ENCODE measurements around the gene CLN6.
"Not testable (repeated sequence)": the region's sequence is repeated elsewhere in the genome, so short reads cannot be mapped to it uniquely, and the experiment has no call there.

CLN6 gene

GRCh38 chr15:68228143-68228970 is 1.2 kb downstream of the CLN6 start:
- H3K4me3 ChIP-seq (ENCODE audit: low read depth, low read length): peak overlapping the region; percentile 83
- peak; percentile 71 for DNase-seq (ENCODE audit: low read depth)
- TF ChIP-seq POLR2A (IDR thresholded peaks at IDR 0.05; ENCODE audit: extremely low read depth, insufficient read length) (no peak), CTCF (IDR thresholded peaks at IDR 0.05; ENCODE audit: low read depth, low read length) (no peak), MYC (IDR thresholded peaks at IDR 0.05; ENCODE audit: low read depth, low read length) (no peak), MAX (IDR thresholded peaks at IDR 0.05; ENCODE audit: low read depth, low read length) (peak; percentile 34; the same call in 1 of the 2 replicates)

- no peak for DNase-seq (ENCODE audit: low read depth)
- TF ChIP-seq MAX (IDR thresholded peaks at IDR 0.05; ENCODE audit: low read depth, low read length): no peak
- no peak for TF ChIP-seq CTCF (IDR thresholded peaks at IDR 0.05; ENCODE audit: low read depth, low read length)
- TF ChIP-seq POLR2A (IDR thresholded peaks at IDR 0.05; ENCODE audit: extremely low read depth, insufficient read length): no peak
- TF ChIP-seq MYC (IDR thresholded peaks at IDR 0.05; ENCODE audit: low read depth, low read length): no peak
- peak overlapping the region; percentile 83 for H3K4me3 ChIP-seq (ENCODE audit: low read depth, low read length)
Observed at GRCh38 chr15:68227643-68228142, 1.8 kb downstream of the CLN6 start.

GRCh38 chr15:68225442-68225841 is 4.1 kb downstream of the CLN6 start:
- DNase-seq (ENCODE audit: low read depth); H3K4me3 ChIP-seq (ENCODE audit: low read depth, low read length): not testable (repeated sequence)

- TF ChIP-seq MYC (IDR thresholded peaks at IDR 0.05; ENCODE audit: low read depth, low read length) (no peak), POLR2A (IDR thresholded peaks at IDR 0.05; ENCODE audit: extremely low read depth, insufficient read length) (no peak), CTCF (IDR thresholded peaks at IDR 0.05; ENCODE audit: low read depth, low read length) (no peak), MAX (IDR thresholded peaks at IDR 0.05; ENCODE audit: low read depth, low read length) (no peak)
- peak overlapping the region; percentile 21 for H3K4me3 ChIP-seq (ENCODE audit: low read depth, low read length)
- DNase-seq (ENCODE audit: low read depth): peak; percentile 56
Observed at GRCh38 chr15:68224546-68225250, 4.8 kb downstream of the CLN6 start.

GRCh38 chr15:68224108-68224507 is 5.4 kb downstream of the CLN6 start:
- no peak overlapping the region for H3K4me3 ChIP-seq (ENCODE audit: low read depth, low read length)
- no peak for DNase-seq (ENCODE audit: low read depth)
- TF ChIP-seq MYC (IDR thresholded peaks at IDR 0.05; ENCODE audit: low read depth, low read length): no peak
- no peak for TF ChIP-seq MAX (IDR thresholded peaks at IDR 0.05; ENCODE audit: low read depth, low read length)
- TF ChIP-seq CTCF (IDR thresholded peaks at IDR 0.05; ENCODE audit: low read depth, low read length): no peak
- no peak for TF ChIP-seq POLR2A (IDR thresholded peaks at IDR 0.05; ENCODE audit: extremely low read depth, insufficient read length)

GRCh38 chr15:68223171-68223570 is 6.4 kb downstream of the CLN6 start:
- no peak for DNase-seq (ENCODE audit: low read depth)
- TF ChIP-seq CTCF (IDR thresholded peaks at IDR 0.05; ENCODE audit: low read depth, low read length) (no peak), MYC (IDR thresholded peaks at IDR 0.05; ENCODE audit: low read depth, low read length) (no peak)
- no peak overlapping the region for H3K4me3 ChIP-seq (ENCODE audit: low read depth, low read length)

- not testable (repeated sequence) for H3K4me3 ChIP-seq (ENCODE audit: low read depth, low read length); DNase-seq (ENCODE audit: low read depth)
Observed at GRCh38 chr15:68222432-68222743, 7.1 kb downstream of the CLN6 start.

GRCh38 chr15:68221530-68222431 is 7.7 kb downstream of the CLN6 start:
- not testable (repeated sequence) for H3K4me3 ChIP-seq (ENCODE audit: low read depth, low read length); DNase-seq (ENCODE audit: low read depth)
